Central memory CD8-positive, alpha-beta T cell (primary cell): ENCODE measurements around the gene AKAP4.

ENCODE experiments used
- ATAC-seq: fragments of 150-1000 bp; cut with Tn5 transposase; replicated peaks from 2 replicates; pipeline ENCODE4 v1.10.0; 2022; ENCODE audit warnings: mild to moderate bottlenecking, moderate FRiP score, moderate number of reproducible peaks; ENCODE audit not compliant: poor library complexity, severe bottlenecking; ENCODE audit errors: extremely low read depth
- DNase-seq, 2 donors: peaks; one replicate each; pipeline ENCODE4 v3.0.0; 2021; ENCODE audit warnings: low spot score in 2 of 2
- H3K27ac Mint-ChIP-seq: one replicate; pipeline ENCODE4 v1.8.0; 2022; ENCODE audit warnings: low read depth, mild to moderate bottlenecking, moderate library complexity, mixed read lengths
- H3K27me3 Mint-ChIP-seq: one replicate; pipeline ENCODE4 v1.8.0; 2022; ENCODE audit warnings: mixed read lengths
- H3K36me3 Mint-ChIP-seq: one replicate; pipeline ENCODE4 v1.8.0; 2022; ENCODE audit warnings: mild to moderate bottlenecking, moderate library complexity, mixed read lengths; ENCODE audit not compliant: insufficient read depth
- H3K4me1 Mint-ChIP-seq: one replicate; pipeline ENCODE4 v1.8.0; 2022; ENCODE audit warnings: mixed read lengths
- H3K4me3 Mint-ChIP-seq: one replicate; pipeline ENCODE4 v1.8.0; 2022; ENCODE audit warnings: mild to moderate bottlenecking, moderate library complexity, mixed read lengths
- H3K9me3 Mint-ChIP-seq: one replicate; pipeline ENCODE4 v1.8.0; 2022; ENCODE audit warnings: mixed read lengths

The AKAP4 gene

DNA sequence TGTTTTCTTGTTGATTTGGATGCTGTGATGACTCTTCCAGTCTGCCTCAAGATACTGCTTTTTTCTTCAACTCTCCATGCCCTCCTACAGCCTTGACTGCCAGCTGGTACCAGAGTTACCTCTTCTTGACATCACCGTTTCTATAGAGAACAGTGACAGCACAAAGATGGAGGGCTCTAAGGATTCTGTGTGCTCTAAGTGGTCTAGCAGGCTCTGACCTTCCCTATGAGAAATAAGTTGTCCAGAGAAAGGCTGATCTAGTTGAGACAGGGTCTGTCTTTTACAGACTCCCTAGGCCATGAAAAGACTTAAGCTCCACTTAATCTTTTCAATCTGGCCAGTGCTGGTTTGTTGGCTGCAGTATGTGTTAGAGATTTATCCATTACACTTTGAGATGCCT lies at the start of gene AKAP4:
Gene AKAP4 (minus strand): TSS at position 101 of the 400 bp plus-strand sequence. CDS start 118 bp downstream, outside the sequence.
- no peak for DNase-seq
- Mint-ChIP-seq H3K9me3 (no peaks in the 10 kb centered on the region), H3K4me3 (no peak within 1 kb of the TSS), H3K4me1 (peaks cover 16% of the 10 kb centered on the region), H3K27ac (no peak within 1 kb of the TSS), H3K36me3 (peaks cover 6% of the 10 kb centered on the region), H3K27me3 (peaks cover 11% of the 10 kb centered on the region)
- ATAC-seq, result no peak

DNA sequence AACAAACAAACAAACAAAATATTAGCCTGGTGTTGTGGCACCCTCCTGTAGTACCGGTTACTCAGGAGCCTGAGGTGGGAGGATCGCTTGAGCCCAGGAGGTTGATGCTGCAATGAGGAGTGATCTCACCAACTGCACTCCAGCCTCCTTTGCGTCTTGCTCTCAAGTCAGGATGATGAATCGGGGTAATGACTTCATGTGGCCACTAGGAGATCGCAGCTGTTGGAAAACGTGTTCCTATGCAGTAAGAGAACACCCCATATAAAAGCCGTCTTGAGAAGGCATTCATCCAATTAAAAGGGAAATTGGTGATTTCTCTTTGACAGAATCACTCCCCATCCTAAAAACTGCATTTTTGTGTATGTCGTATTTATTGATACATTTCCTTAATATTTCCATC lies 10.7 kb upstream of the AKAP4 start:
- ATAC-seq (no peak), DNase-seq (no peak)
- Mint-ChIP-seq H3K9me3 (no peaks in the 10 kb centered on the region), H3K4me3 (no peak overlapping the region), H3K4me1 (no peaks in the 10 kb centered on the region), H3K36me3 (no peaks in the 10 kb centered on the region), H3K27ac (no peak overlapping the region), H3K27me3 (no peaks in the 10 kb centered on the region)

GRCh38 chrX:50206753-50207152 lies 5.9 kb upstream of the AKAP4 start:
- H3K36me3 Mint-ChIP-seq, result peaks cover 6% of the 10 kb centered on the region
- no peak overlapping the region for H3K4me3 Mint-ChIP-seq
- peaks cover 16% of the 10 kb centered on the region for H3K4me1 Mint-ChIP-seq
- ATAC-seq (no peak), DNase-seq (no peak)
- H3K9me3 Mint-ChIP-seq, result no peaks in the 10 kb centered on the region
- no peak overlapping the region for H3K27ac Mint-ChIP-seq
- H3K27me3 Mint-ChIP-seq, result no peaks in the 10 kb centered on the region

- Mint-ChIP-seq H3K36me3 (peaks cover 6% of the 10 kb centered on the region), H3K4me3 (peak within 1 kb of the TSS; percentile 76), H3K4me1 (peaks cover 16% of the 10 kb centered on the region), H3K27ac (peak within 1 kb of the TSS; percentile 88), H3K9me3 (no peaks in the 10 kb centered on the region), H3K27me3 (peaks cover under 1% of the 10 kb centered on the region)
- DNase-seq (peak; percentile 33 to 62), ATAC-seq (peak; percentile 97)
Observed at GRCh38 chrX:50204364-50204899, 3.6 kb upstream of the AKAP4 start, which contains the start of gene CCNB3. Gene CCNB3, plus strand, starts transcription at chrX:50204765. Its CDS starts 80,399 bp downstream, at chrX:50285164.

DNA sequence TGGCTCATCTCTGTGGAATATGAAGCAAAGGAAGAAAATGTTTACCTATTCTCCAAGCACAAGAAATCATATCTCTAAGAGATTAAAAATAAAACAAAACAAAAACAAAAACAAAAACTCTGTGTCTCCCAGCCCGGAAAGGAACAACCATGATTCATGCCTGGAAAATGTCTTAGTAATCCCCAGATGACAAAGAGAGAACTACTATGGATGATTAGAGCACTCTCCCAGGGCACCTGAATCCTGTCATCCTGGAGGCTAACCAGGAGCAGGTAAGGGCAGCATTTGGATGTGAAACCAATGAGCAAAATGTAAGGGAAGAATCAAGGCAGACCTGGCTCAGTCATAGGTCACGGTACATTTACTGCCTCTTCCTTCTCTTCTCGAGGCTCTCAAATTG lies 1.7 kb upstream of the AKAP4 start:
- Mint-ChIP-seq H3K4me1 (peaks cover 16% of the 10 kb centered on the region), H3K27me3 (peaks cover 11% of the 10 kb centered on the region), H3K27ac (no peak overlapping the region), H3K9me3 (no peaks in the 10 kb centered on the region), H3K4me3 (no peak overlapping the region), H3K36me3 (peaks cover 6% of the 10 kb centered on the region)
- ATAC-seq (no peak), DNase-seq (no peak)

DNA sequence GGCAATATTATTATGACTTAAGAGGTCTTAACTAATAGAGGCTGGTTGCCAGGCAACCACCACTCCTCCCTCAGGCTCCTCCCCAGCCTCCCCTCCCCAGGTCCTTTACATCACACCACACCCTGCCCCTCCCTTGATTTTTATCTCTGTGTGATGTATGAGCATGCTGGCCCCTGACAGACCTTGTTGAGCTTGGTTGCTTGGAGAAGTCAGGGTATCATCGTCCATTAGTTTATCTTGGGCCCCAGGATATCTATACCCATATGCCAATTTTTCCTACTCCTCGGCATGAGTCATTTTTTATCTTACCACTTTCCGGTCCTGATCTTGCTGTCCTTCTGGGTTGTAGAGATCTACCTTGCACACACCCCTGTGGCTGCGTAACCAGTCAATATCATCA lies 2.5 kb downstream of the AKAP4 start:
- H3K27me3 Mint-ChIP-seq, result peaks cover 20% of the 10 kb centered on the region
- H3K27ac Mint-ChIP-seq, result no peak overlapping the region
- ATAC-seq (no peak), DNase-seq (no peak)
- no peaks in the 10 kb centered on the region for H3K36me3 Mint-ChIP-seq
- H3K9me3 Mint-ChIP-seq, result no peaks in the 10 kb centered on the region
- H3K4me1 Mint-ChIP-seq, result peaks cover 1% of the 10 kb centered on the region
- H3K4me3 Mint-ChIP-seq, result no peak overlapping the region

GRCh38 chrX:50188859-50189600 lies 11.8 kb downstream of the AKAP4 start:
- no peak for ATAC-seq
- H3K9me3 Mint-ChIP-seq, result no peaks in the 10 kb centered on the region
- H3K4me3 Mint-ChIP-seq, result no peak overlapping the region
- H3K27ac Mint-ChIP-seq, result no peak overlapping the region
- DNase-seq, result no peak
- no peaks in the 10 kb centered on the region for H3K36me3 Mint-ChIP-seq
- H3K27me3 Mint-ChIP-seq, result peaks cover 11% of the 10 kb centered on the region
- H3K4me1 Mint-ChIP-seq, result no peaks in the 10 kb centered on the region

DNA sequence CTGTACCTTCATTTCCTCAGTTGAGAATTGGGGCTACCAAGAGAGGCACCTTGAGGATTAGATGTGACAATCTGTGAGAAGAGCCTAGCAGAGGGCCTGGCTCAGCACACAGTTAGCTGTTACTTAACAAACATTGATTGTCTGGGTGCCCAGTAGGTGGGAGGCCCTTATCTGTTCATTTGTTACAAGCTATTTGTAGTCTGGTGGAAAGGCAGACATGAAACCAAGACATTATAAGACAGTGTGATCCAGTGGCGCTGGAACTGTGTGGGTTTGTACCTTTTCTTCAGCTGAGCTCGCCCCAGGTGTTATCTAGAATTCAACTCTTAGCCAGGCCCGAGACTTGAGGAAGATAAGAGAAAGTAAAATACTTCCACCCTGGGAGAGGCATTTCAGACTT lies 16.9 kb downstream of the AKAP4 start:
- no peaks in the 10 kb centered on the region for H3K36me3 Mint-ChIP-seq
- no peaks in the 10 kb centered on the region for H3K27me3 Mint-ChIP-seq
- no peaks in the 10 kb centered on the region for H3K9me3 Mint-ChIP-seq
- no peak for ATAC-seq
- DNase-seq, result no peak
- no peak overlapping the region for H3K4me3 Mint-ChIP-seq
- no peak overlapping the region for H3K27ac Mint-ChIP-seq
- H3K4me1 Mint-ChIP-seq, result no peaks in the 10 kb centered on the region

- ATAC-seq (no peak), DNase-seq (no peak)
- no peak overlapping the region for H3K27ac Mint-ChIP-seq
- no peaks in the 10 kb centered on the region for H3K9me3 Mint-ChIP-seq
- no peaks in the 10 kb centered on the region for H3K27me3 Mint-ChIP-seq
- H3K4me1 Mint-ChIP-seq, result no peaks in the 10 kb centered on the region
- H3K4me3 Mint-ChIP-seq, result no peak overlapping the region
- H3K36me3 Mint-ChIP-seq, result no peaks in the 10 kb centered on the region
Observed at GRCh38 chrX:50180073-50180940, 20.5 kb downstream of the AKAP4 start.

- DNase-seq, result no peak
- Mint-ChIP-seq H3K9me3 (no peaks in the 10 kb centered on the region), H3K27me3 (no peaks in the 10 kb centered on the region), H3K4me1 (no peaks in the 10 kb centered on the region), H3K36me3 (no peaks in the 10 kb centered on the region), H3K27ac (no peak overlapping the region), H3K4me3 (no peak overlapping the region)
- ATAC-seq, result no peak
Observed at GRCh38 chrX:50169717-50170116, 31.1 kb downstream of the AKAP4 start.

DNA sequence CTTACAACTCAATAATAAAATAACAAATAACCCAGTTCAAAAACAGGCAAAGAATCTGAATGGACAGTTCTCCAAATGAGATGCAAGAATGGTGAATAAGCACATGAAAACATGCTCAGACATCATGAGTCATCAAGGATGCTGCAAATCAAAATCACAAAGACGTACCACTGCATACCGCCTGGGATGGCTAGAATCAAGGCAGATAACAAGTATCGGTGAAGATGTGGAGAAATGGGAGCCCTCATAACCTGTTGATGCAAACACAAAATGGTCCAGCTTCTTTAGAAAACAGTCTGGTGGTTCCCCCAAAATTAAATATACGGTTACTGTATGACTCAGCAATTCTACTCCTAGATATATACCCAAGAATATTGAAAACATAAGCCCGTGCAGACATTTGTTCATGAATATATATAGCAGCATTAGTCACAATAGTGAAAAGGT lies 32.5 kb downstream of the AKAP4 start:
- no peaks in the 10 kb centered on the region for H3K27me3 Mint-ChIP-seq
- H3K4me1 Mint-ChIP-seq, result no peaks in the 10 kb centered on the region
- no peaks in the 10 kb centered on the region for H3K36me3 Mint-ChIP-seq
- H3K9me3 Mint-ChIP-seq, result no peaks in the 10 kb centered on the region
- H3K4me3 Mint-ChIP-seq, result no peak overlapping the region
- no peak for ATAC-seq
- no peak for DNase-seq
- no peak overlapping the region for H3K27ac Mint-ChIP-seq

DNA sequence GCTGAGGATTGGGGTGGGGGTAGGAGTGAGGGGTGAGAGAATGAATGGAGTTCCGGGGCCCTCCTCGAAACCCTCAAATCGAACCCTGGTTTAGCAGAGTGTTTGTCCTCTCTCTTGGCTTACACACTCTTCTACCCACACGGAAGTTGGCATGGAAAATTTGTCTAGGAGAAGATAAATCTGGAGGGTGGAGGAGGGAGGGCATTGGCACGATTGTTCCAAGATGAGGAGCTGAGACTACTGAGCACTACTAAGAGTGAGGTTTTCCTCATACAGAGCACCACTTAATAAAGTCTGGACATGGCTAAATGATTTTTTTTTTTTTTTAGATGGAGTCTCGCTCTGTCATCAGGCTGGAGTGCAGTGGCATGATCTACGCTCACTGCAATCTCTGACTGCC lies 33.4 kb downstream of the AKAP4 start:
- Mint-ChIP-seq H3K27ac (no peak overlapping the region), H3K4me1 (no peaks in the 10 kb centered on the region), H3K36me3 (no peaks in the 10 kb centered on the region), H3K27me3 (no peaks in the 10 kb centered on the region), H3K9me3 (no peaks in the 10 kb centered on the region), H3K4me3 (no peak overlapping the region)
- DNase-seq (no peak), ATAC-seq (no peak)
